IMR-90 (cell line): Measurements from ENCODE around the gene ADAM12. TPM values are rescaled to one million over a fixed set of nuclear protein-coding genes. Genes with fewer than 3 reads are reported as not detected.

Experiments used
- ATAC-seq: fragments of 200-7000 bp; cut with Tn5 transposase; 2 replicates; pipeline ENCODE4 v1.9.1; 2020; ENCODE audit warnings: low read depth, mild to moderate bottlenecking, moderate library complexity
- BruUV-seq: library from RNA; stranded (reverse); fragments of 400-500 nt; replicated peaks from 2 replicates; lab custom pipeline; 2021; lab: Mats Ljungman, UMichigan
- CTCF ChIA-PET: fragments of 300-600 bp; formaldehyde crosslinking; extraction: SDS; loops from one replicate; lab custom pipeline; 2021; ENCODE audit warnings: antibody characterized with exemption; lab: Yijun Ruan, JAX
- POLR2A ChIA-PET: fragments of 300-600 bp; sonication (Branson Sonifier 250); formaldehyde crosslinking; loops from one replicate; lab custom pipeline; 2022; ENCODE audit warnings: antibody characterized with exemption; ENCODE audit not compliant: unreplicated experiment; lab: Charles Lee
- DNase-seq: peaks from one replicate; pipeline ENCODE4 v3.0.0; 2013
- H2AFZ ChIP-seq: replicated peaks from 2 replicates; pipeline ENCODE3; 2013; ENCODE audit warnings: low read length, mild to moderate bottlenecking; ENCODE audit not compliant: poor library complexity
- H2AK5ac ChIP-seq: 2 replicates; pipeline ENCODE4 v1.6.1; 2013; ENCODE audit warnings: low read depth, low read length, inconsistent platforms
- H2AK9ac ChIP-seq: replicated peaks from 2 replicates; pipeline ENCODE3; 2013; ENCODE audit warnings: mild to moderate bottlenecking, low read depth, low read length, moderate library complexity; ENCODE audit not compliant: poor library complexity
- H2BK120ac ChIP-seq: 2 replicates; pipeline ENCODE4 v1.6.1; 2013; ENCODE audit warnings: low read depth, low read length, inconsistent platforms
- H2BK15ac ChIP-seq: 3 replicates; pipeline ENCODE4 v1.6.1; 2013; ENCODE audit warnings: low read depth, low read length, inconsistent platforms
- H2BK20ac ChIP-seq: 2 replicates; pipeline ENCODE4 v1.6.1; 2013; ENCODE audit warnings: low read depth, mild to moderate bottlenecking, inconsistent platforms, low read length, moderate library complexity
- H2BK5ac ChIP-seq: 2 replicates; pipeline ENCODE4 v1.6.1; 2013; ENCODE audit warnings: mild to moderate bottlenecking, low read depth, low read length, inconsistent platforms; ENCODE audit not compliant: poor library complexity, severe bottlenecking
- H3K14ac ChIP-seq: replicated peaks from 2 replicates; pipeline ENCODE4 v1.6.1; 2013; ENCODE audit warnings: low read depth, low read length, inconsistent platforms
- H3K18ac ChIP-seq: 2 replicates; pipeline ENCODE4 v1.6.1; 2013; ENCODE audit warnings: low read depth, low read length, control low read depth
- H3K23ac ChIP-seq: 2 replicates; pipeline ENCODE4 v1.6.1; 2013; ENCODE audit warnings: low read depth, low read length, inconsistent platforms
- H3K27ac ChIP-seq: 2 replicates; pipeline ENCODE4 v1.5.1; 2013; ENCODE audit warnings: mild to moderate bottlenecking, control low read depth, low read length; ENCODE audit not compliant: insufficient read depth
- H3K27me3 ChIP-seq: 2 replicates; pipeline ENCODE4 v1.6.1; 2013; ENCODE audit warnings: low read length; ENCODE audit not compliant: control insufficient read depth, insufficient read depth
- H3K36me3 ChIP-seq: 2 replicates; pipeline ENCODE4 v1.6.1; 2013; ENCODE audit warnings: low read length, mixed read lengths; ENCODE audit not compliant: control insufficient read depth, insufficient read depth
- H3K4ac ChIP-seq: 2 replicates; pipeline ENCODE4 v1.6.1; 2013; ENCODE audit warnings: low read depth, low read length, inconsistent platforms
- H3K4me1 ChIP-seq: 2 replicates; pipeline ENCODE4 v1.6.1; 2013; ENCODE audit warnings: low read length, mixed read lengths; ENCODE audit not compliant: control insufficient read depth, insufficient read depth
- H3K4me2 ChIP-seq: 2 replicates; pipeline ENCODE4 v1.6.1; 2013; ENCODE audit warnings: low read depth, mild to moderate bottlenecking, control low read depth, low read length, moderate library complexity
- H3K4me3 ChIP-seq: 2 replicates; pipeline ENCODE4 v1.5.1; 2013; ENCODE audit warnings: low read depth, mild to moderate bottlenecking, control low read depth, low read length, moderate library complexity; ENCODE audit not compliant: insufficient read depth
- H3K56ac ChIP-seq: 2 replicates; pipeline ENCODE4 v1.6.1; 2013; ENCODE audit warnings: low read length, inconsistent platforms; ENCODE audit not compliant: insufficient read depth; ENCODE audit errors: extremely low read depth
- H3K79me1 ChIP-seq, 2 experiments: 2 replicates each; pipeline ENCODE4 v1.6.1; 2013; ENCODE audit warnings: low read length in 2 of 2, inconsistent platforms in 1 of 2, low read depth in 1 of 2
- H3K9ac ChIP-seq: 2 replicates; pipeline ENCODE4 v1.6.1; 2013; ENCODE audit warnings: low read depth, low read length, control low read depth
- H3K9me1 ChIP-seq: 2 replicates; pipeline ENCODE4 v1.6.1; 2013; ENCODE audit warnings: low read length, inconsistent platforms; ENCODE audit not compliant: insufficient read depth
- H3K9me3 ChIP-seq: 2 replicates; pipeline ENCODE4 v1.6.1; 2013; ENCODE audit warnings: low read length; ENCODE audit not compliant: control insufficient read depth, insufficient read depth
- H4K20me1 ChIP-seq: 2 replicates; pipeline ENCODE4 v1.6.1; 2013; ENCODE audit warnings: low read length, inconsistent platforms; ENCODE audit not compliant: insufficient read depth
- H4K5ac ChIP-seq: 2 replicates; pipeline ENCODE4 v1.6.1; 2013; ENCODE audit warnings: mild to moderate bottlenecking, low read depth, low read length, control low read depth
- H4K8ac ChIP-seq, 2 experiments: 2 replicates each; pipeline ENCODE4 v1.6.1; 2013; ENCODE audit warnings: low read depth in 2 of 2, low read length in 2 of 2, control low read depth in 1 of 2, inconsistent platforms in 1 of 2
- H4K91ac ChIP-seq: 2 replicates; pipeline ENCODE4 v1.6.1; 2013; ENCODE audit warnings: low read depth, low read length, inconsistent platforms; ENCODE audit not compliant: insufficient read depth
- CEBPB ChIP-seq: IDR thresholded peaks from 2 replicates; pipeline ENCODE4 v1.6.1; 2012; ENCODE audit warnings: low read depth, low read length, improper control_type of control experiment
- FOS ChIP-seq: fragments of 150-350 bp; IDR thresholded peaks from 2 replicates; pipeline ENCODE4 v1.6.1; 2016; ENCODE audit warnings: low read depth, low read length
- MAFK ChIP-seq: IDR thresholded peaks from 2 replicates; pipeline ENCODE4 v1.6.1; 2012; ENCODE audit warnings: low read depth, low read length, improper control_type of control experiment
- MAZ ChIP-seq: IDR thresholded peaks from 2 replicates; pipeline ENCODE4 v1.6.1; 2012; ENCODE audit warnings: low read depth, mild to moderate bottlenecking, low read length, improper control_type of control experiment, moderate library complexity, borderline replicate concordance
- POLR2A ChIP-seq: IDR thresholded peaks from 2 replicates; pipeline ENCODE4 v1.6.1; 2012; ENCODE audit warnings: mild to moderate bottlenecking, low read depth, low read length
- WGBS, 2 experiments: methylation state at CpG; one replicate each; pipeline versions ENCODE4 v1.1.5 to v1.1.7; 2013; ENCODE audit warnings: missing lambda C conversion rate in 2 of 2; ENCODE audit not compliant: insufficient read length in 1 of 2; ENCODE audit errors: extremely low coverage in 2 of 2; 5-methylcytosine and 5-hydroxymethylcytosine counted together
- dilution Hi-C: fragments of 300-500 bp; cut with HindIII; formaldehyde crosslinking; loops from one replicate; pipeline ENCODE4 v1.14.3; 2018; ENCODE audit warnings: low sequenced_read_pairs; ENCODE audit not compliant: unreplicated experiment
- in situ Hi-C: fragments of 300-500 bp; cut with MboI; formaldehyde crosslinking; loops from 3 replicates; pipeline ENCODE4 v1.14.3; 2019; ENCODE audit warnings: low sequenced_read_pairs, inconsistent platforms, mixed read lengths
- intact Hi-C: fragments of 100-400 bp; cut with micrococcal nuclease; formaldehyde crosslinking; loops from 2 replicates; pipeline ENCODE4 v1.10.0; 2022
- polyA plus RNA-seq, 3 experiments: library from polyadenylated mRNA; depleted of rRNA; stranded (reverse); fragments of >200 nt; gene quantifications; 2 replicates each; pipeline ENCODE4 v1.2.3, GENCODE V29; 2012; ENCODE audit warnings: low replicate concordance in 1 of 3
- total RNA-seq: library from RNA; depleted of rRNA; stranded (reverse); fragments of >200 nt; gene quantifications from 2 replicates; pipeline ENCODE4 v1.2.3, GENCODE V29; 2012

Gene ADAM12
- total and polyA plus RNA-seq, 2 of the 4 experiments (the other 2 are of a cell fraction): 9.6 to 10.2 TPM

GRCh38 chr10:126130271-126130710, 258.0 kb downstream of the ADAM12 start:
- Histone ChIP-seq H3K27me3 (no peaks in the 10 kb centered on the region), H3K9me3 (no peaks in the 10 kb centered on the region), H3K9me1 (peaks cover 11% of the 10 kb centered on the region), H3K9ac (no peak overlapping the region), H3K4me3 (no peak overlapping the region), H3K36me3 (no peaks in the 10 kb centered on the region), H2AK5ac (peak overlapping the region; percentile 54; the same call in 1 of the 2 replicates), H2BK120ac (no peak overlapping the region), H2BK5ac (no peak overlapping the region), H3K27ac (no peak overlapping the region), H3K4me1 (peaks cover 9% of the 10 kb centered on the region), H3K18ac (no peak overlapping the region), H3K4ac (no peak overlapping the region; the same call in 1 of the 2 replicates), H4K91ac (no peak overlapping the region), H4K5ac (no peak overlapping the region), H2BK20ac (no peak overlapping the region), H3K23ac (no peak overlapping the region), H2AFZ (no peak overlapping the region), H3K79me1 (no peaks in the 10 kb centered on the region), H4K8ac (no peak overlapping the region), H2AK9ac (no peak overlapping the region), H3K4me2 (no peak overlapping the region), H2BK15ac (no peak overlapping the region), H3K14ac (no peak overlapping the region), H4K20me1 (no peaks in the 10 kb centered on the region), H3K56ac (no peak overlapping the region)
- POLR2A ChIA-PET: no interaction called here
- CTCF ChIA-PET: no interaction called here
- in situ Hi-C loops (no loop called here), dilution Hi-C loops (no loop called here), intact Hi-C loops (loop anchor here (10.0 kb wide), 2 partner anchors 115 to 375 kb away; no protein-coding TSS in a partner anchor)
- TF ChIP-seq MAZ (no peak), POLR2A (no peak), CEBPB (peak; percentile 77), MAFK (no peak), FOS (no peak)
- no peak for ATAC-seq
- WGBS, 2 experiments: 74% methylated on average over 4 of the region's 9 CpGs; no CpG with 5 or more reads in 1 of the 2 experiments
- peak; percentile 33 for DNase-seq
- no TSS peak for BruUV-seq
